ENCODE data around the gene MAGOH. TPM values are rescaled to one million over a fixed set of nuclear protein-coding genes. Genes with fewer than 3 reads are reported as not detected.

Gene MAGOH
- total and polyA plus RNA-seq, 11 donors = 18.8 to 74.2 (median 24.1) TPM

- peaks cover 0 to 39% (median 38%) of the 10 kb centered on the region in 9 donors for H3K36me3 ChIP-seq
- WGBS, 4 donors = 29 to 37% (median 36%) methylated on average over 8 of the region's 8 CpGs
- H3K4me1 ChIP-seq = peaks cover 0 to 29% (median 23%) of the 10 kb centered on the region in 12 donors
- intact Hi-C loops (cut with DNase I) = loop anchor here in 1 of 10 donors (1.0 kb wide), 1 partner anchor 41 kb away; the partner anchor contains the start of gene CPT2
- no peaks in the 10 kb centered on the region for H3K9me3 ChIP-seq
- H3K27ac ChIP-seq = peak overlapping the region in 5 of 12 donors; percentile 41 to 83 (median 76)
- ATAC-seq = no peak
- no peaks in the 10 kb centered on the region for H3K27me3 ChIP-seq
- TF ChIP-seq CTCF (IDR thresholded peaks at IDR 0.05) (no peak), POLR2A (IDR thresholded peaks at IDR 0.05) (no peak)
- DNase-seq = no peak
- H3K4me3 ChIP-seq = peak overlapping the region; percentile 77 to 100 (median 97)
Observed at GRCh38 chr1:53237638-53238037, 680 bp downstream of the MAGOH start.

GRCh38 chr1:53220962-53221286 is 17.4 kb downstream of the MAGOH start:
- Histone ChIP-seq H3K4me1 (peaks cover 0 to 18% (median 13%) of the 10 kb centered on the region in 12 donors), H3K9me3 (no peaks in the 10 kb centered on the region), H3K27me3 (no peaks in the 10 kb centered on the region), H3K4me3 (peak overlapping the region; percentile 47 to 99 (median 86)), H3K27ac (peak overlapping the region; percentile 89 to 99 (median 95)), H3K36me3 (peaks cover 0 to 32% (median 14%) of the 10 kb centered on the region in 9 donors)
- ATAC-seq = no peak
- DNase-seq = no peak
- WGBS, 4 donors = 37 to 45% (median 40%) methylated on average over 3 of the region's 3 CpGs
- TF ChIP-seq POLR2A (IDR thresholded peaks at IDR 0.05) = no peak
- no peak for TF ChIP-seq CTCF (IDR thresholded peaks at IDR 0.05)
- intact Hi-C loops (cut with DNase I) = loop anchor here in 2 of 10 donors (1.0 kb wide), 2 partner anchors 23 to 39 kb away; no protein-coding TSS in a partner anchor

GRCh38 chr1:53220171-53220961 is 18.0 kb downstream of the MAGOH start, which contains the start of gene CZIB:
Gene CZIB, minus strand, starts transcription at chr1:53220634. Its CDS starts 59 bp downstream, at chr1:53220575.
- DNase-seq = peak; percentile 95 to 98 (median 97)
- Histone ChIP-seq H3K4me1 (peaks cover 0 to 18% (median 13%) of the 10 kb centered on the region in 12 donors), H3K27ac (peak within 1 kb of the TSS; percentile 89 to 99 (median 95)), H3K27me3 (no peaks in the 10 kb centered on the region), H3K9me3 (no peaks in the 10 kb centered on the region), H3K4me3 (peak within 1 kb of the TSS; percentile 47 to 99 (median 86)), H3K36me3 (peaks cover 0 to 32% (median 20%) of the 10 kb centered on the region in 9 donors)
- peak; percentile 94 to 98 (median 98) for ATAC-seq
- intact Hi-C loops (cut with DNase I) = loop anchor here in 2 of 10 donors (1.0 kb wide), 2 partner anchors 22 to 38 kb away; no protein-coding TSS in a partner anchor
- WGBS, 4 donors = 0 to 1% (median 0%) methylated on average over 43 to 61 of the region's 61 CpGs
- peak in 1 of 2 donors; percentile 92 for TF ChIP-seq POLR2A (IDR thresholded peaks at IDR 0.05)
- no peak for TF ChIP-seq CTCF (IDR thresholded peaks at IDR 0.05)

- peaks cover 0 to 18% (median 13%) of the 10 kb centered on the region in 12 donors for H3K4me1 ChIP-seq
- ATAC-seq (no peak), DNase-seq (no peak)
- peaks cover 0 to 39% (median 26%) of the 10 kb centered on the region in 9 donors for H3K36me3 ChIP-seq
- TF ChIP-seq POLR2A (IDR thresholded peaks at IDR 0.05) (no peak), CTCF (IDR thresholded peaks at IDR 0.05) (no peak)
- H3K27me3 ChIP-seq = no peaks in the 10 kb centered on the region
- no peaks in the 10 kb centered on the region for H3K9me3 ChIP-seq
- 27 to 33% (median 30%) methylated on average over 8 of the region's 8 CpGs for WGBS, 4 donors
- H3K4me3 ChIP-seq = peak overlapping the region; percentile 47 to 99 (median 86)
- H3K27ac ChIP-seq = peak overlapping the region; percentile 89 to 99 (median 95)
- intact Hi-C loops (cut with DNase I) = loop anchor here in 2 of 10 donors (1.0 to 2.0 kb wide), 3 partner anchors 21 to 37 kb away; no protein-coding TSS in a partner anchor
Observed at GRCh38 chr1:53219711-53220110, 18.6 kb downstream of the MAGOH start.
